ENCODE data around the gene CCDC81. TPM values are rescaled to one million over a fixed set of nuclear protein-coding genes. Genes with fewer than 3 reads are reported as not detected.
A peak's percentile ranks its signal among the peaks of the same experiment; 100 is the strongest.

Gene CCDC81
- polyA plus RNA-seq, 1 donor = 0.85 TPM

GRCh38 chr11:86365546-86365945 lies 9.1 kb upstream of the CCDC81 start:
- no peaks in the 10 kb centered on the region for H3K4me1 ChIP-seq (ENCODE audit: control insufficient read depth, insufficient read depth, low read length)
- H3K27ac ChIP-seq (ENCODE audit: low read length) = no peak overlapping the region
- DNase-seq = no peak
- no peaks in the 10 kb centered on the region for H3K36me3 ChIP-seq (ENCODE audit: control insufficient read depth, insufficient read depth, low read length)
- no CpG with 5 or more reads among the region's 2 CpGs for WGBS (ENCODE audit: insufficient coverage, low lambda C conversion rate)
- no peak overlapping the region for H3K4me3 ChIP-seq (ENCODE audit: low read length)
- peaks cover 4% of the 10 kb centered on the region for H3K9me3 ChIP-seq (ENCODE audit: control insufficient read depth, low read depth, low read length)
- no peaks in the 10 kb centered on the region for H3K27me3 ChIP-seq (ENCODE audit: control insufficient read depth, insufficient read depth, low read length)

- no peak for DNase-seq
- WGBS (ENCODE audit: insufficient coverage, low lambda C conversion rate) = no CpG with 5 or more reads among the region's 7 CpGs
- Histone ChIP-seq H3K4me1 (ENCODE audit: control insufficient read depth, insufficient read depth, low read length) (no peaks in the 10 kb centered on the region), H3K27ac (ENCODE audit: low read length) (no peak overlapping the region), H3K27me3 (ENCODE audit: control insufficient read depth, insufficient read depth, low read length) (peaks cover 2% of the 10 kb centered on the region), H3K36me3 (ENCODE audit: control insufficient read depth, insufficient read depth, low read length) (no peaks in the 10 kb centered on the region), H3K9me3 (ENCODE audit: control insufficient read depth, low read depth, low read length) (no peaks in the 10 kb centered on the region), H3K4me3 (ENCODE audit: low read length) (no peak overlapping the region)
Observed at GRCh38 chr11:86369668-86370067, 5.0 kb upstream of the CCDC81 start.

- no peaks in the 10 kb centered on the region for H3K9me3 ChIP-seq (ENCODE audit: control insufficient read depth, low read depth, low read length)
- no peaks in the 10 kb centered on the region for H3K36me3 ChIP-seq (ENCODE audit: control insufficient read depth, insufficient read depth, low read length)
- H3K27me3 ChIP-seq (ENCODE audit: control insufficient read depth, insufficient read depth, low read length) = peaks cover 7% of the 10 kb centered on the region
- WGBS (ENCODE audit: insufficient coverage, low lambda C conversion rate) = 100% methylated on average over 1 of the region's 4 CpGs
- H3K4me3 ChIP-seq (ENCODE audit: low read length) = no peak overlapping the region
- H3K4me1 ChIP-seq (ENCODE audit: control insufficient read depth, insufficient read depth, low read length) = no peaks in the 10 kb centered on the region
- DNase-seq = no peak
- no peak overlapping the region for H3K27ac ChIP-seq (ENCODE audit: low read length)
Observed at GRCh38 chr11:86370171-86370570, 4.5 kb upstream of the CCDC81 start.

- no peaks in the 10 kb centered on the region for H3K4me1 ChIP-seq (ENCODE audit: control insufficient read depth, insufficient read depth, low read length)
- H3K36me3 ChIP-seq (ENCODE audit: control insufficient read depth, insufficient read depth, low read length) = no peaks in the 10 kb centered on the region
- peaks cover 7% of the 10 kb centered on the region for H3K27me3 ChIP-seq (ENCODE audit: control insufficient read depth, insufficient read depth, low read length)
- no peaks in the 10 kb centered on the region for H3K9me3 ChIP-seq (ENCODE audit: control insufficient read depth, low read depth, low read length)
- DNase-seq = peak in 1 of 2 donors; percentile 28
- no peak overlapping the region for H3K4me3 ChIP-seq (ENCODE audit: low read length)
- 80% methylated on average over 3 of the region's 6 CpGs for WGBS (ENCODE audit: insufficient coverage, low lambda C conversion rate)
- no peak overlapping the region for H3K27ac ChIP-seq (ENCODE audit: low read length)
Observed at GRCh38 chr11:86370922-86371594, 3.6 kb upstream of the CCDC81 start.

GRCh38 chr11:86372041-86372440 lies 2.6 kb upstream of the CCDC81 start:
- H3K27me3 ChIP-seq (ENCODE audit: control insufficient read depth, insufficient read depth, low read length) = peaks cover 7% of the 10 kb centered on the region
- H3K36me3 ChIP-seq (ENCODE audit: control insufficient read depth, insufficient read depth, low read length) = no peaks in the 10 kb centered on the region
- no peaks in the 10 kb centered on the region for H3K9me3 ChIP-seq (ENCODE audit: control insufficient read depth, low read depth, low read length)
- H3K4me3 ChIP-seq (ENCODE audit: low read length) = no peak overlapping the region
- DNase-seq = no peak
- H3K4me1 ChIP-seq (ENCODE audit: control insufficient read depth, insufficient read depth, low read length) = no peaks in the 10 kb centered on the region
- WGBS (ENCODE audit: insufficient coverage, low lambda C conversion rate) = 100% methylated on average over 1 of the region's 1 CpG
- H3K27ac ChIP-seq (ENCODE audit: low read length) = no peak overlapping the region

- H3K9me3 ChIP-seq (ENCODE audit: control insufficient read depth, low read depth, low read length) = no peaks in the 10 kb centered on the region
Observed at GRCh38 chr11:86372586-86372985, 2.1 kb upstream of the CCDC81 start.

GRCh38 chr11:86374069-86374468 lies 618 bp upstream of the CCDC81 start:
- Histone ChIP-seq H3K27ac (ENCODE audit: low read length) (no peak overlapping the region), H3K4me1 (ENCODE audit: control insufficient read depth, insufficient read depth, low read length) (no peaks in the 10 kb centered on the region), H3K9me3 (ENCODE audit: control insufficient read depth, low read depth, low read length) (no peaks in the 10 kb centered on the region), H3K27me3 (ENCODE audit: control insufficient read depth, insufficient read depth, low read length) (peaks cover 7% of the 10 kb centered on the region), H3K4me3 (ENCODE audit: low read length) (no peak overlapping the region), H3K36me3 (ENCODE audit: control insufficient read depth, insufficient read depth, low read length) (no peaks in the 10 kb centered on the region)
- DNase-seq = no peak
- WGBS (ENCODE audit: insufficient coverage, low lambda C conversion rate) = no CpG with 5 or more reads among the region's 1 CpG

More at GRCh38 chr11:86372586-86372985, 2.1 kb upstream of the CCDC81 start:
- DNase-seq = no peak
- no peaks in the 10 kb centered on the region for H3K4me1 ChIP-seq (ENCODE audit: control insufficient read depth, insufficient read depth, low read length)
- no peaks in the 10 kb centered on the region for H3K36me3 ChIP-seq (ENCODE audit: control insufficient read depth, insufficient read depth, low read length)
- H3K27ac ChIP-seq (ENCODE audit: low read length) = no peak overlapping the region
- H3K27me3 ChIP-seq (ENCODE audit: control insufficient read depth, insufficient read depth, low read length) = peaks cover 7% of the 10 kb centered on the region
- H3K4me3 ChIP-seq (ENCODE audit: low read length) = no peak overlapping the region

- Histone ChIP-seq H3K27me3 (ENCODE audit: control insufficient read depth, insufficient read depth, low read length) (peaks cover 7% of the 10 kb centered on the region), H3K36me3 (ENCODE audit: control insufficient read depth, insufficient read depth, low read length) (no peaks in the 10 kb centered on the region), H3K9me3 (ENCODE audit: control insufficient read depth, low read depth, low read length) (peaks cover 3% of the 10 kb centered on the region), H3K4me1 (ENCODE audit: control insufficient read depth, insufficient read depth, low read length) (no peaks in the 10 kb centered on the region), H3K27ac (ENCODE audit: low read length) (no peak overlapping the region), H3K4me3 (ENCODE audit: low read length) (no peak overlapping the region)
- no peak for DNase-seq
Observed at GRCh38 chr11:86377972-86378371, 3.3 kb downstream of the CCDC81 start.

GRCh38 chr11:86380295-86381059 lies 5.8 kb downstream of the CCDC81 start:
- no peak for DNase-seq
- 93% methylated on average over 2 of the region's 2 CpGs for WGBS (ENCODE audit: insufficient coverage, low lambda C conversion rate)
- H3K9me3 ChIP-seq (ENCODE audit: control insufficient read depth, low read depth, low read length) = peaks cover 3% of the 10 kb centered on the region

GRCh38 chr11:86383041-86383955 lies 8.6 kb downstream of the CCDC81 start:
- H3K4me1 ChIP-seq (ENCODE audit: control insufficient read depth, insufficient read depth, low read length) = no peaks in the 10 kb centered on the region
- no peak overlapping the region for H3K4me3 ChIP-seq (ENCODE audit: low read length)
- H3K27ac ChIP-seq (ENCODE audit: low read length) = no peak overlapping the region
- WGBS (ENCODE audit: insufficient coverage, low lambda C conversion rate) = 81% methylated on average over 5 of the region's 5 CpGs
- no peaks in the 10 kb centered on the region for H3K36me3 ChIP-seq (ENCODE audit: control insufficient read depth, insufficient read depth, low read length)
- H3K9me3 ChIP-seq (ENCODE audit: control insufficient read depth, low read depth, low read length) = peaks cover 3% of the 10 kb centered on the region
- H3K27me3 ChIP-seq (ENCODE audit: control insufficient read depth, insufficient read depth, low read length) = no peaks in the 10 kb centered on the region
- DNase-seq = no peak

More at GRCh38 chr11:86380295-86381059, 5.8 kb downstream of the CCDC81 start:
- Histone ChIP-seq H3K27me3 (ENCODE audit: control insufficient read depth, insufficient read depth, low read length) (no peaks in the 10 kb centered on the region), H3K36me3 (ENCODE audit: control insufficient read depth, insufficient read depth, low read length) (no peaks in the 10 kb centered on the region), H3K4me3 (ENCODE audit: low read length) (no peak overlapping the region), H3K27ac (ENCODE audit: low read length) (no peak overlapping the region), H3K4me1 (ENCODE audit: control insufficient read depth, insufficient read depth, low read length) (no peaks in the 10 kb centered on the region)

All from large intestine (tissue), 3 donors.